ENCODE results near the gene FBXL17. TPM values are rescaled to one million over a fixed set of nuclear protein-coding genes. Genes with fewer than 3 reads are reported as not detected.
A peak's percentile ranks its signal among the peaks of the same experiment; 100 is the strongest.

Gene FBXL17
- polyA plus RNA-seq, 1 of the 3 experiments (the other 2 are of a cell fraction), result 4.4 TPM

DNA sequence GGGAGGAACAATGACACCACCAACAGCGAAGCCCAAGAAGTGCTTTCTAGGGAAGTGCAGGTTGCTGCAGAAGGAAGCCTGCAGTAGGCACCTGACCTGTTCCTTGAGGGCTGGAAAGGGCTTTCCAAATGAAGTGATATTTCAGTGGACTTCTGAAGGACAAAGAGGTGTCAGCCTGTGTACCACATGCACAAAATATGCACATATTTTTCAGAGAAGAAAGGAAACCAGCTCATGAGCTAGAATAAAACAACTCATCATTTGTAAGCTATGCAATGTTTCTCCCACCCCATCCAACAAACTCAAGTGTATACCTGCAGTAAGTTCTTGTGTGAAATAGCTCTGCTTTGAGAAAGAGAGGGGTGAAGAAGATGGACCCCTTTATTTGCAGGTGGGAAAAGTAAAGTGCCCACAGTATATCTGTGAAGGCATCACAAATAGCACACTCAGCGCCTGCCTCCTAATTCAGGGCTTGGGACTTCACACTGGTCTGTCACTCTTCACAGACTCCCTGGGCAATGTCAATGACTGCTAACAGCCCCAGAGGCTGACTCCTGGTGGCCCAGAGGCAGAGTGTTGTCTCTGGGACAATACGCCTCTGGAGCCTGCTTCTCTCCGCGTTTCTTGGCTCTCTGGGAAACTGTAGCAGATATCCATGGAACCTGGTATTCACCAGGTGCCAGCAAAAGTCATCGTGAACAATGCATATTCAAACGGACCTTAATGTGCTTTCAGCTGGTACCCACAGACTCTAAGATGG, 513.1 kb downstream of the FBXL17 start:
- CTCF ChIA-PET, result interaction anchor here (1.5 kb wide), 1 partner anchor 7 kb away, joined by 3 read pairs; no protein-coding TSS in a partner anchor
- peaks cover 5 to 7% of the 10 kb centered on the region in 2 experiments; a peak in 3 of 4 replicates for H3K4me1 ChIP-seq (ENCODE audit: control insufficient read depth in 1 of 2, insufficient read depth in 2 of 2, low read depth in 1 of 2, low read length in 1 of 2)
- H3K27me3 ChIP-seq (ENCODE audit: insufficient read depth), result no peaks in the 10 kb centered on the region
- no peaks in the 10 kb centered on the region for H3K9me3 ChIP-seq
- WGBS (ENCODE audit: low lambda C conversion rate), result 92% methylated on average over 7 of the region's 7 CpGs
- TF ChIP-seq MXI1 (IDR thresholded peaks at IDR 0.05; ENCODE audit: low read depth, low read length), result no peak
- TF ChIP-seq TCF12 (IDR thresholded peaks at IDR 0.05), result no peak
- TF ChIP-seq CHD2 (IDR thresholded peaks at IDR 0.05; ENCODE audit: low read length, partially characterized antibody), result no peak
- TF ChIP-seq REST (IDR thresholded peaks at IDR 0.05; ENCODE audit: low read depth, low read length), result no peak
- TF ChIP-seq RXRA (IDR thresholded peaks at IDR 0.05; ENCODE audit: borderline replicate concordance, low read depth), result no peak
- TF ChIP-seq, protein P1, sequence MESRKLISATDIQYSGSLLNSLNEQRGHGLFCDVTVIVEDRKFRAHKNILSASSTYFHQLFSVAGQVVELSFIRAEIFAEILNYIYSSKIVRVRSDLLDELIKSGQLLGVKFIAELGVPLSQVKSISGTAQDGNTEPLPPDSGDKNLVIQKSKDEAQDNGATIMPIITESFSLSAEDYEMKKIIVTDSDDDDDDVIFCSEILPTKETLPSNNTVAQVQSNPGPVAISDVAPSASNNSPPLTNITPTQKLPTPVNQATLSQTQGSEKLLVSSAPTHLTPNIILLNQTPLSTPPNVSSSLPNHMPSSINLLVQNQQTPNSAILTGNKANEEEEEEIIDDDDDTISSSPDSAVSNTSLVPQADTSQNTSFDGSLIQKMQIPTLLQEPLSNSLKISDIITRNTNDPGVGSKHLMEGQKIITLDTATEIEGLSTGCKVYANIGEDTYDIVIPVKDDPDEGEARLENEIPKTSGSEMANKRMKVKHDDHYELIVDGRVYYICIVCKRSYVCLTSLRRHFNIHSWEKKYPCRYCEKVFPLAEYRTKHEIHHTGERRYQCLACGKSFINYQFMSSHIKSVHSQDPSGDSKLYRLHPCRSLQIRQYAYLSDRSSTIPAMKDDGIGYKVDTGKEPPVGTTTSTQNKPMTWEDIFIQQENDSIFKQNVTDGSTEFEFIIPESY (IDR thresholded peaks at IDR 0.05; ENCODE audit: borderline replicate concordance, low read depth), result no peak
- TF ChIP-seq TEAD4 (IDR thresholded peaks at IDR 0.05; ENCODE audit: borderline replicate concordance, insufficient read depth), result no peak
- no peak for TF ChIP-seq IRF3 (IDR thresholded peaks at IDR 0.05; ENCODE audit: low read depth, low read length)
- no peak for TF ChIP-seq POLR2AphosphoS5 (IDR thresholded peaks at IDR 0.05; ENCODE audit: low read depth, low read length)
- TF ChIP-seq FOXJ3 (CRISPR knock-in tag; IDR thresholded peaks at IDR 0.05), result no peak
- TF ChIP-seq NFIC (IDR thresholded peaks at IDR 0.05; ENCODE audit: borderline replicate concordance), result no peak
- TF ChIP-seq GATA2 (CRISPR knock-in tag; IDR thresholded peaks at IDR 0.05), result no peak
- no peaks in the 10 kb centered on the region for H3K9me2 ChIP-seq
- no peaks in the 10 kb centered on the region for H3K79me2 ChIP-seq (ENCODE audit: insufficient read depth)
- POLR2A ChIA-PET, result no interaction called here
- H3K27ac ChIP-seq (ENCODE audit: low read depth in 2 of 2, low read length in 1 of 2), result peak overlapping the region in 1 of 2 experiments; percentile 82; a peak in 2 of 4 replicates
- H4K20me1 ChIP-seq (ENCODE audit: insufficient read depth), result no peaks in the 10 kb centered on the region
- H3K4me3 ChIP-seq (ENCODE audit: low read depth in 2 of 2, low read length in 1 of 2), result no peak overlapping the region
- H3K36me3 ChIP-seq (replicated peaks in 1 of 2; ENCODE audit: control insufficient read depth in 1 of 2, insufficient read depth in 2 of 2, low read length in 1 of 2), result no peaks in the 10 kb centered on the region
- no peaks in the 10 kb centered on the region for H3F3A ChIP-seq (replicated peaks; ENCODE audit: insufficient read depth)
- DNase-seq, result no peak
- no peak overlapping the region for H2AFZ ChIP-seq (ENCODE audit: low read depth)
- peak overlapping the region; percentile 40; the same call in 1 of the 2 replicates for H3K9ac ChIP-seq
- 0 out of 2 replicates have a peak overlapping the region, but pooled peaks have one; percentile 36 for H3K4me2 ChIP-seq

Data from SK-N-SH (cell line).